ENCODE measurements around the gene PRMT3. TPM values are rescaled to one million over a fixed set of nuclear protein-coding genes. Genes with fewer than 3 reads are reported as not detected.
"Not testable (repeated sequence)": the region's sequence is repeated elsewhere in the genome, so short reads cannot be mapped to it uniquely, and the experiment has no call there.

Gene PRMT3
- total RNA-seq, 1 donor from 2014 or later: 16.4 TPM

GRCh38 chr11:20374741-20375300 is 12.7 kb upstream of the PRMT3 start:
- peak; percentile 42 for DNase-seq (ENCODE audit: low read depth)

GRCh38 chr11:20376162-20376730 is 11.3 kb upstream of the PRMT3 start:
- DNase-seq (ENCODE audit: low read depth): no peak

- not testable (repeated sequence) for DNase-seq (ENCODE audit: low read depth)
Observed at GRCh38 chr11:20385996-20386395, 1.5 kb upstream of the PRMT3 start.

- DNase-seq (ENCODE audit: low read depth): peak; percentile 50
Observed at GRCh38 chr11:20388096-20389055, 860 bp downstream of the PRMT3 start.

- peak; percentile 66 for DNase-seq (ENCODE audit: low read depth)
Observed at GRCh38 chr11:20397281-20397680, 9.8 kb downstream of the PRMT3 start.

- DNase-seq (ENCODE audit: low read depth): no peak
Observed at GRCh38 chr11:20399498-20399897, 12.0 kb downstream of the PRMT3 start.

- DNase-seq (ENCODE audit: low read depth): no peak
Observed at GRCh38 chr11:20403059-20403458, 15.5 kb downstream of the PRMT3 start.

- DNase-seq (ENCODE audit: low read depth): no peak
Observed at GRCh38 chr11:20406484-20406883, 19.0 kb downstream of the PRMT3 start.

- DNase-seq (ENCODE audit: low read depth): no peak
Observed at GRCh38 chr11:20407344-20407743, 19.8 kb downstream of the PRMT3 start.

GRCh38 chr11:20415432-20415831 is 27.9 kb downstream of the PRMT3 start:
- DNase-seq (ENCODE audit: low read depth): no peak

GRCh38 chr11:20417771-20418170 is 30.3 kb downstream of the PRMT3 start:
- no peak for DNase-seq (ENCODE audit: low read depth)

- DNase-seq (ENCODE audit: low read depth): no peak
Observed at GRCh38 chr11:20421946-20422345, 34.4 kb downstream of the PRMT3 start.

- DNase-seq (ENCODE audit: low read depth): no peak
Observed at GRCh38 chr11:20429216-20429615, 41.7 kb downstream of the PRMT3 start.

- no peak for DNase-seq (ENCODE audit: low read depth)
Observed at GRCh38 chr11:20438637-20439036, 51.1 kb downstream of the PRMT3 start.

- peak; percentile 38 for DNase-seq (ENCODE audit: low read depth)
Observed at GRCh38 chr11:20443596-20443995, 56.1 kb downstream of the PRMT3 start.

- peak; percentile 3 for DNase-seq (ENCODE audit: low read depth)
Observed at GRCh38 chr11:20444535-20444934, 57.0 kb downstream of the PRMT3 start.

- DNase-seq (ENCODE audit: low read depth): no peak
Observed at GRCh38 chr11:20448834-20449233, 61.3 kb downstream of the PRMT3 start.

- DNase-seq (ENCODE audit: low read depth): no peak
Observed at GRCh38 chr11:20450829-20451228, 63.3 kb downstream of the PRMT3 start.

- no peak for DNase-seq (ENCODE audit: low read depth)
Observed at GRCh38 chr11:20451568-20451967, 64.1 kb downstream of the PRMT3 start.

- DNase-seq (ENCODE audit: low read depth): no peak
Observed at GRCh38 chr11:20452585-20452984, 65.1 kb downstream of the PRMT3 start.

- DNase-seq (ENCODE audit: low read depth): no peak
Observed at GRCh38 chr11:20453657-20454316, 66.3 kb downstream of the PRMT3 start.

Data from renal cortical epithelial cell (primary cell).